Activated CD8-positive, alpha-beta memory T cell treated with anti-CD3 and anti-CD28 coated beads, Interleukin-2, amount 50 U/mL, for 1 hour (primary cell): ENCODE measurements around the gene SCAF1.
"Not testable (repeated sequence)": the region's sequence is repeated elsewhere in the genome, so short reads cannot be mapped to it uniquely, and the experiment has no call there.

Source experiments
- DNase-seq: peaks from one replicate; pipeline ENCODE4 v3.0.0-alpha.2; 2020; ENCODE audit errors: extremely low read depth

Gene SCAF1

GRCh38 chr19:49616532-49616931, 25.5 kb upstream of the SCAF1 start:
- no peak for DNase-seq

- no peak for DNase-seq
Observed at GRCh38 chr19:49616945-49617344, 25.1 kb upstream of the SCAF1 start.

- DNase-seq = not testable (repeated sequence)
Observed at GRCh38 chr19:49617860-49618259, 24.1 kb upstream of the SCAF1 start.

GRCh38 chr19:49624967-49625910, 16.8 kb upstream of the SCAF1 start:
- DNase-seq = no peak

- no peak for DNase-seq
Observed at GRCh38 chr19:49626226-49626625, 15.8 kb upstream of the SCAF1 start.

- DNase-seq = no peak
Observed at GRCh38 chr19:49629659-49630058, 12.3 kb upstream of the SCAF1 start.

- DNase-seq = no peak
Observed at GRCh38 chr19:49631014-49631588, 10.9 kb upstream of the SCAF1 start.

GRCh38 chr19:49631610-49632192, 10.3 kb upstream of the SCAF1 start:
- DNase-seq = no peak

GRCh38 chr19:49632576-49632975, 9.4 kb upstream of the SCAF1 start:
- no peak for DNase-seq

- not testable (repeated sequence) for DNase-seq
Observed at GRCh38 chr19:49633273-49633672, 8.7 kb upstream of the SCAF1 start.

GRCh38 chr19:49635530-49636232, 6.3 kb upstream of the SCAF1 start:
- DNase-seq = no peak

- DNase-seq = no peak
Observed at GRCh38 chr19:49636233-49636932, 5.6 kb upstream of the SCAF1 start.

- DNase-seq = no peak
Observed at GRCh38 chr19:49637821-49638738, 3.9 kb upstream of the SCAF1 start.

- DNase-seq = no peak
Observed at GRCh38 chr19:49639401-49640112, 2.5 kb upstream of the SCAF1 start.

GRCh38 chr19:49640113-49640898, 1.7 kb upstream of the SCAF1 start, which contains the start of gene RRAS:
Gene RRAS, minus strand, starts transcription at chr19:49640143. Its CDS starts 45 bp downstream, at chr19:49640098.
- DNase-seq = peak; percentile 100

GRCh38 chr19:49642492-49643035, 555 bp downstream of the SCAF1 start:
- DNase-seq = no peak

GRCh38 chr19:49643466-49643865, 1.5 kb downstream of the SCAF1 start:
- no peak for DNase-seq

GRCh38 chr19:49645592-49645991, 3.6 kb downstream of the SCAF1 start:
- DNase-seq = no peak

GRCh38 chr19:49645995-49646394, 4.0 kb downstream of the SCAF1 start:
- no peak for DNase-seq
